GM18868 (cell line): ENCODE results near the gene FUT8.
"Not testable (repeated sequence)": the region's sequence is repeated elsewhere in the genome, so short reads cannot be mapped to it uniquely, and the experiment has no call there.

Experiments used
- ATAC-seq: cut with Tn5 transposase; IDR thresholded peaks from one replicate; pipeline ENCODE4 v1.9.1; 2021; ENCODE audit warnings: mild to moderate bottlenecking, moderate library complexity; ENCODE audit not compliant: unreplicated experiment

The FUT8 gene

GRCh38 chr14:65604936-65605335 is 192.4 kb downstream of the FUT8 start:
- no peak for ATAC-seq

DNA sequence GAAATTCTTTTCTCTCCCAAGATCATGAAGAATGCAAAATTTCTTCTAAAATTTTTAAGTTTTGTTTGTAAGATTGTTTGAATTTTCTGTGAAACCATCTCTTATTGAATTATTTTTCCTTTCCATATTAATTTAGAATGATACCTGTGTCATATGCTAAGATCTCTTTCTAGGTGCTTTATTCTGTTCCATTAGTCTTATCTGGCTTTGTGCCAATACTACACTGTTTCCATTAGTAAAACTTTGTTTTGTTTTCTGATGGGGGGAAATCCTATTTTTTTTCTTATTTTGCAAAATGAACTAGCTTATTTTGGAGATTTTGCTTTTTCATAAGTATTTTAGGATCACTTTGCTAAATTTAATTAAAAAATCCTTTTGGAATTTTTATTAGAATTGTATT is 193.9 kb downstream of the FUT8 start:
- ATAC-seq: no peak

DNA sequence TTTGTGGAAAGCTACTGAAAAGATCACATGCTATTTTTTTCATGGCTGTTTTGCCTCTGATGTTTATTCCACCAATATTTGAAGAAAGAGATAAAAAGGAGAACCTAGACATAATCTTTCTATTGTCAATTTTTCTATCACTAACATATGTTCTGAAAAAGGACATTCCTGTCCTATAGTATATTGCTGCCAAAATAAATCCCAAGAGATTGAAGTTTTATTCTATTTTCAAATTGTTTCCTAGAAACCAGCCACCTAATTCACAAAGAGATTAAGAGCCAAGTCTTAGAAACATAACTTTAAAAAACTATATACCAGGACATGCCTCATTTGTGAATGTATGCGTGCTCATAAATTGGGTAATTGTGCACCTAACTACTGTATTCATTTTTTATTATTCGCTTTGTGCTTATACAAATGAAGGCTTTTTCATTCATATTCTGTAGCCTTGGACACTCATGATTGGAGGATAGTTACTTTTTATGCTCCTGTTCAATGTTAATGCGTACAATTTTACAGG is 200.7 kb downstream of the FUT8 start:
- no peak for ATAC-seq

GRCh38 chr14:65618996-65619395 is 206.5 kb downstream of the FUT8 start:
- ATAC-seq: no peak

DNA sequence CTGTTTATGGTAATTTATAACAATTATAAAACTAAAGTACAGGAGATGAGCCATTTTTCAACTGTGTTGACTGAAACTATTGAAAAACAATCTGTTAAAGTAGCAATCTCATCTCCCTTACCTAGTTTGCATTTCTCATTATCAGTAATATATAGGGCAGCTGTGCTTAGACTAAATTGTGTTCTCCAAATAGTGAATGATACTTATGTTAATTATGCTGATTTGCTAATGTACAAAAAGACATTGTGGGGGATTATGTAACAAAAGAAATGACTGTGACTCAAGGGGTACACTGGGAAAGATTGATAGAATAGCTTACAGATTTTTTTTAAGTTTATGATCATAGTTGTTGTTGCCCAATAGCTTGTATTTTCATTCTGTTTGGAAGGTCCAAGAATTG is 207.7 kb downstream of the FUT8 start:
- no peak for ATAC-seq

- ATAC-seq: no peak
Measured at GRCh38 chr14:65622703-65623102, 210.2 kb downstream of the FUT8 start.

- ATAC-seq: no peak
Measured at GRCh38 chr14:65623759-65624158, 211.2 kb downstream of the FUT8 start.

- ATAC-seq: no peak
Measured at GRCh38 chr14:65627315-65627714, 214.8 kb downstream of the FUT8 start.

- ATAC-seq: no peak
Measured at GRCh38 chr14:65628664-65629063, 216.1 kb downstream of the FUT8 start.

- no peak for ATAC-seq
Measured at GRCh38 chr14:65631040-65631439, 218.5 kb downstream of the FUT8 start.

GRCh38 chr14:65632487-65632886 is 220.0 kb downstream of the FUT8 start:
- ATAC-seq: no peak

DNA sequence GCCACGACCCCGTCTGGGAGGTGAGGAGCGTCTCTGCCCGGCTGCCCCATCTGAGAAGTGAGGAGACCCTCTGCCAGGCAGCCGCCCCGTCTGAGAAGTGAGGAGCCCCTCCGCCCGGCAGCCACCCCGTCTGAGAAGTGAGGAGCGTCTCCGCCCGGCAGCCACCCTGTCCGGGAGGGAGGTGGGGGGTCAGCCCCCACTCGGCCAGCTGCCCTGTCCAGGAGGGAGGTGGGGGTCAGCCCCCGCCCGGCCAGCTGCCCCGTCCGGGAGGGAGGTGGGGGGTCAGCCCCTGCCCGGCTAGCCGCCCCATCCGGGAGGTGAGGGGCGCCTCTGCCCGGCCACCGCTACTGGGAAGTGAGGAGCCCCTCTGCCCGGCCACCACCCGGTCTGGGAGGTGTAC is 221.1 kb downstream of the FUT8 start:
- ATAC-seq: not testable (repeated sequence)

GRCh38 chr14:65637780-65638179 is 225.2 kb downstream of the FUT8 start:
- peak; percentile 74 for ATAC-seq

- no peak for ATAC-seq
Measured at GRCh38 chr14:65639216-65639615, 226.7 kb downstream of the FUT8 start.

- ATAC-seq: no peak
Measured at GRCh38 chr14:65650826-65651225, 238.3 kb downstream of the FUT8 start.

DNA sequence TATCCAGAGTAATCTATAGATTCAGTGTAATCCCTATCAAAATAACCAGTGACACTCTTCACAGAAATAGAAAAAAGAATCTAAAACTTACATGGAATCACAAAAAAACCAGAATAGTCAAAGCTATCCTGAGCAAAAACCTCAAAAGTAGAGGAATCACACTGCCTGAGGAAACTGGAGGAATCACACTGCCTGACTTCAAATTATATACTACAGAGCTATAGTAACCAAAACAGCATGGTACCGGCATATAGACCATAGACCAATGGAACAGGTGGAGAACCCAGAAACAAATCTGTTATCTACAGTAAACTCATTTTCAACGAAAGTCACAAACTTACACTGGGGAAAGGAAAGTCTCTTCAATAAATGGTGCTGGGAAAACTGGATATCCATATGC is 244.0 kb downstream of the FUT8 start:
- no peak for ATAC-seq

GRCh38 chr14:65658202-65658601 is 245.7 kb downstream of the FUT8 start:
- ATAC-seq: no peak

DNA sequence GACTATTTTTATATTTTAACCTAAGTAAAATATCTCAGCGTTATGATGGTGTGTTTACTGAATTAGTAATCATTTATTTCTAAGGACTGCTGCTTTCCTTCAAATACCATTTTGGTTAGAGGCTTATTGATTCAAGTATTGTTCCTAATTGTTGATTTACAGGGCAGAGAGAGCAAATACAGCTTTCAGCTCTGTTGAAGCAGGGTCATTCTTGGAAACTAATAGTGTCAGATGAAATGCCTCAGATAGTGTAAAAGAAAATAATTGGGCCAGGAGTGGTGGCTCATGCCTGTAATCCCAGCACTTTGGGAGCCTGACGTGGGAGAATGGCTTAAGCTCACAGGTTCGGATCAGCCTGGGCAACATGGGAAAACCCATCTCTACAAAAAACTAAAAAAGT is 249.3 kb downstream of the FUT8 start:
- no peak for ATAC-seq

DNA sequence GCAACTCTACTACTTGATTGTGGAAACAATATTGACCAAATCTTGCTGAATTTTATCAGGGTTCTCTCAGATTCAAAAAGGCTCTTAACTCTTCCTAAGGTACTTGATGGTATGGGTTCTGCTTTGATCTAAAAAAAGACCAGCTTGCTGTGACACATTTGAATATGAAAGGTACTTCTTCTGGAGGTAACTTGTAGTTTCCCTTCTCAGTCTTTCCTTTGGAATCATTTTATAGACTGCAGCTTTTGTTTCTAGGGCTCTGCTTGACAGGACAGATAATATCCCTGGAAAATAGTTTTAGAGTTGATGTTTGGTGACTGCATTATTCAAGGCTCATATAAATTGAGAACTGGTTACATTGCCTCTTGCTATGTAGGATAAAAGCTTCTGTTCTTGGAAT is 251.9 kb downstream of the FUT8 start:
- no peak for ATAC-seq

DNA sequence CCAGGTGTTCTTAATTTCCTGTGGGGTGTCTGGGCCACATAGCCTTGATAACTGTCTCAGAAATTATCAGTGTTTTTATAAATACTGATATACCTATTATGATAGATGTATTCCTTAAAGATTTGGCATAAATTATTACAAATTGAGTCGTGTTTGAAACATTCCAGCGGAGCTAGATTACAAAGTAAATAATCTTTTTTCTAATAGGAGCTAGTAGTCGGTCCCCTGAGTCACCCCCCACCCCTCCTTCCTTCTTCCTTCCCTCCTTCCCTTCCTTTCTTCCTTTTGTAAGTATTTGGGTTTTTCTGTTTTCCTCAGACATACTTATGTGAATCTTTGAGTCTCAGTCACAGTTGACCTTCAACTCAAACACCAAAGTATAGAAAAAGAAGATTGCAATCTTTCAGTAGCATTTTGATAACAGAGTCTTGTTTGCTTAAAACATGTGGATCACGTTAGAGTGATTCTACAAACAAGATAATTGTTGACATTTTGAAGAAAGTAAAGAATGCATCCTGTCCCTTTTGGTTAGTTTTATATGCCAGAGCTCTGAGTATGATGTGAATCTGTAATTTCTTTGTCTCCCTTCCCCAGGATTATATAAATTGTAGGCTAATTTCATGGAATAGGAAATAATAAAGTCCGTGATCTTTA is 264.0 kb downstream of the FUT8 start:
- no peak for ATAC-seq

- no peak for ATAC-seq
Measured at GRCh38 chr14:65685572-65685971, 273.0 kb downstream of the FUT8 start.

GRCh38 chr14:65686761-65687160 is 274.2 kb downstream of the FUT8 start:
- ATAC-seq: no peak

GRCh38 chr14:65689070-65689469 is 276.5 kb downstream of the FUT8 start:
- no peak for ATAC-seq
